CD4-positive, alpha-beta T cell treated with Interleukin-1 beta for 1 hour (primary cell): ENCODE data around the gene LRP1.

Experiments
- DNase-seq, 2 donors: peaks; one replicate each; pipeline ENCODE4 v3.0.0-alpha.2; 2020 to 2022

LRP1 gene

GRCh38 chr12:57157588-57158173 is 29.4 kb downstream of the LRP1 start:
- peak; percentile 11 to 17 for DNase-seq

- DNase-seq = no peak
Measured at GRCh38 chr12:57158186-57158585, 29.9 kb downstream of the LRP1 start.

- DNase-seq = no peak
Measured at GRCh38 chr12:57158665-57159064, 30.4 kb downstream of the LRP1 start.

- no peak for DNase-seq
Measured at GRCh38 chr12:57159311-57159710, 31.0 kb downstream of the LRP1 start.

- DNase-seq = no peak
Measured at GRCh38 chr12:57160040-57160439, 31.8 kb downstream of the LRP1 start.

- no peak for DNase-seq
Measured at GRCh38 chr12:57160741-57161140, 32.5 kb downstream of the LRP1 start.

GRCh38 chr12:57161491-57161890 is 33.2 kb downstream of the LRP1 start:
- no peak for DNase-seq

GRCh38 chr12:57162553-57163125 is 34.4 kb downstream of the LRP1 start:
- DNase-seq = no peak

- no peak for DNase-seq
Measured at GRCh38 chr12:57164454-57164853, 36.2 kb downstream of the LRP1 start.

- DNase-seq = no peak
Measured at GRCh38 chr12:57164966-57165625, 36.8 kb downstream of the LRP1 start.

- no peak for DNase-seq
Measured at GRCh38 chr12:57165741-57166140, 37.5 kb downstream of the LRP1 start.

GRCh38 chr12:57166971-57167371 is 38.7 kb downstream of the LRP1 start:
- no peak for DNase-seq

GRCh38 chr12:57168058-57168457 is 39.8 kb downstream of the LRP1 start:
- no peak for DNase-seq

GRCh38 chr12:57169046-57169795 is 40.9 kb downstream of the LRP1 start:
- DNase-seq = no peak

- no peak for DNase-seq
Measured at GRCh38 chr12:57169969-57170368, 41.7 kb downstream of the LRP1 start.

- DNase-seq = no peak
Measured at GRCh38 chr12:57170408-57170807, 42.1 kb downstream of the LRP1 start.

- no peak for DNase-seq
Measured at GRCh38 chr12:57170927-57171326, 42.6 kb downstream of the LRP1 start.

- no peak for DNase-seq
Measured at GRCh38 chr12:57171668-57172067, 43.4 kb downstream of the LRP1 start.

- no peak for DNase-seq
Measured at GRCh38 chr12:57173089-57173488, 44.8 kb downstream of the LRP1 start.

GRCh38 chr12:57173683-57174082 is 45.4 kb downstream of the LRP1 start:
- no peak for DNase-seq

GRCh38 chr12:57175428-57176138 is 47.3 kb downstream of the LRP1 start:
- peak; percentile 29 to 39 for DNase-seq

- no peak for DNase-seq
Measured at GRCh38 chr12:57176139-57176477, 47.8 kb downstream of the LRP1 start.

- no peak for DNase-seq
Measured at GRCh38 chr12:57176846-57177245, 48.6 kb downstream of the LRP1 start.
